Muscle layer of colon (tissue), 2 donors: Measurements from ENCODE around the gene TIMM44.

Experiments
- H3K27ac ChIP-seq: one replicate; pipeline ENCODE4 v1.7.0; 2013; ENCODE audit warnings: low read depth, mild to moderate bottlenecking, low read length, moderate library complexity
- H3K27me3 ChIP-seq, 2 donors: one replicate each; pipeline ENCODE4 v1.7.0; 2013; ENCODE audit warnings: low read length in 2 of 2, mild to moderate bottlenecking in 2 of 2; ENCODE audit not compliant: insufficient read depth in 2 of 2, control insufficient read depth in 1 of 2
- H3K36me3 ChIP-seq: one replicate; pipeline ENCODE4 v1.7.0; 2013; ENCODE audit warnings: mild to moderate bottlenecking, low read length; ENCODE audit not compliant: insufficient read depth
- H3K4me1 ChIP-seq: one replicate; pipeline ENCODE4 v1.7.0; 2013; ENCODE audit warnings: mild to moderate bottlenecking, low read length; ENCODE audit not compliant: insufficient read depth
- H3K4me3 ChIP-seq, 2 donors: one replicate each; pipeline ENCODE4 v1.7.0; 2013; ENCODE audit warnings: low read length in 2 of 2, low read depth in 1 of 2, mild to moderate bottlenecking in 1 of 2, moderate library complexity in 1 of 2
- H3K9ac ChIP-seq: one replicate; pipeline ENCODE4 v1.7.0; 2013; ENCODE audit warnings: low read length
- H3K9me3 ChIP-seq: one replicate; pipeline ENCODE4 v1.7.0; 2013; ENCODE audit warnings: mild to moderate bottlenecking, low read length
- donor health status: abdominal sarcoma.
- donor health status: Adenocarcinoma of cecum.

TIMM44 gene

GRCh38 chr19:7973883-7974282, 30.4 kb upstream of the TIMM44 start:
- Histone ChIP-seq H3K4me1 (peaks cover 11% of the 10 kb centered on the region), H3K9ac (no peak overlapping the region), H3K4me3 (no peak overlapping the region), H3K9me3 (no peaks in the 10 kb centered on the region), H3K36me3 (peaks cover 48% of the 10 kb centered on the region), H3K27ac (no peak overlapping the region), H3K27me3 (no peaks in the 10 kb centered on the region)

DNA sequence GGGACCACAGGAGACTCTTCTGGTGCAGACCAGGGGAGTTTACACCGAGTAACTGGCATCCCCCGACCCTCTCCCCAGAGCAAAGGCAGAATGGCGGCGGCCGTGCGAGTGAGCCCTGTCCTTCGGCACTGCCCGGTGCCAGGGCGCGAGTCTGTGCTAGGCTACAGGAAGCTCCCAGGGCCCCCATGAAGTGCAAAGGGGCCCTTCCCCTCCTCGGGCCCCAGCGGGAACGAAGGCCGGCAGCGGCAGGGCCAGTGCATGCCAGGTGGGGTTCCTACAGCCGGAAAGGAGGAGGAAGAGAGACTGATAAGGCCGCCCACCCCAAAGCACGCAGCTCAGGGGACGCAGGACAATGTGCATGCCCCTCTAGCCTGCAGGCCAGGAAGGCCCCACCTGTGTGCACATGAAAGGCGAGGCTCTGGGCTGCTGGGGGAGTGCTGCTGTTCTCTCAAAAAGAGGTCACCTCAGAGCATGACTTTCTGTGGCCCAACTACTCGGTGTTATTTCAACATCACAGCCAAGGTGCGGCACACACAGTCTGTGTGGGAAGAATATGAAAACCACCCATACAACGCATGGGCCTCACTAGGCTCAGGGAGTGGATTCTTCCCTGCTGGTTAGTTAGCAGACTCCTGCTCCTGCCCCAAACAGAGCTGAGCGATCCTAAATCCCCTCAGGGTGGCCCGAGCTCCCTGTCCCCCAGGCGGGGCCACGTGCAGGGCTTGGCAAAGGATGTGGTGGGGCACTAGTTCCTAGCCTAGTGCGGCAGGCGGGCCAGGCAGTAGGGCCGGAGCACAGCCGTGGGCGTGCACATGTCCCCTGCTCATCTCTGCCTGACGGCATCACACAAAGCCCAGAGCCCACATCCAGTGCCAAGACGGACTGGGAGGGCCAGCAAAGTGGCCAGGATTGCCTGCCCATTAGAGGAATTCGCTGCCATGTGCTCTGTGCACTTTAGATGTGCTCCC, 28.4 kb upstream of the TIMM44 start:
- H3K4me3 ChIP-seq, result no peak overlapping the region
- H3K9me3 ChIP-seq, result no peaks in the 10 kb centered on the region
- no peak overlapping the region for H3K9ac ChIP-seq
- no peak overlapping the region for H3K27ac ChIP-seq
- no peaks in the 10 kb centered on the region for H3K4me1 ChIP-seq
- peaks cover 50% of the 10 kb centered on the region for H3K36me3 ChIP-seq
- no peaks in the 10 kb centered on the region for H3K27me3 ChIP-seq

DNA sequence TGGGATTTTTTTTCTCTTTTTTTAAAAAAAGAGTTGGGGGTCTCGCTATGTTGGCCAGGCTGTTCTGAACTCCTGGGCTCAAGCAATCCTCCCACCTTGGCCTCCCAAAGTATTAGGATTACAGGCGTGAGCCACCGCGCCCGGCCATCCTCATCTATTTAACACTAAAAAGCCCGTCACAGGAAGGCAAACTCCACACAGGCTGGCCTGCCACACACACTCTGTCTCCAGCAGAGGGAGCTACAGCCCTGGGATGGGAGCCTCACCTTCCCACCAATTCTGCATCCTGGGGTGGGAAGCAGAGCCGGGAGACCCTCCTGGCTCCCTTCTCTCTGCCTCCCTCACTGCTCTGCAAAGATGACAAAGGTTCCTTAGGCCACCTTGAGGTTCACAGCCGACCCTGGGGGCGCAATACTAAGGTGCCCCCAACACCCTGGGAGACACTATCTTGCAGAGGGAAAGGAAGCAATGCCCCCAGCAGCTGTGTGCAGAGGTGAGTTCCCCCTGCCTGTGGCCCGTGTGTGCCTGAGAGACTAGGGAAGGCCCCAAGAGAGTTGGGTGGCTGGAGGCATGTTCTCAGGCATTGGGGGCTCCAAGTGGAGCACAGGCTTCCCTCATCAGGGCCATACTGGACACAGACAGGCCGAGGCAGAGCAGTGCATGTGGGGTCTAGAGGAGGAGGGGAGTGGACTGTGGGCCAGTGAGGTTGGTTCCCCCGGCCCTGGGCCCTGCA, 27.4 kb upstream of the TIMM44 start:
- H3K36me3 ChIP-seq, result peaks cover 58% of the 10 kb centered on the region
- H3K9me3 ChIP-seq, result no peaks in the 10 kb centered on the region
- no peaks in the 10 kb centered on the region for H3K4me1 ChIP-seq
- no peak overlapping the region for H3K27ac ChIP-seq
- H3K27me3 ChIP-seq, result no peaks in the 10 kb centered on the region
- H3K4me3 ChIP-seq, result no peak overlapping the region
- no peak overlapping the region for H3K9ac ChIP-seq

GRCh38 chr19:7969555-7969939, 26.1 kb upstream of the TIMM44 start:
- Histone ChIP-seq H3K9ac (no peak overlapping the region), H3K36me3 (peaks cover 63% of the 10 kb centered on the region), H3K4me1 (no peaks in the 10 kb centered on the region), H3K4me3 (no peak overlapping the region), H3K27ac (no peak overlapping the region), H3K27me3 (no peaks in the 10 kb centered on the region), H3K9me3 (no peaks in the 10 kb centered on the region)

DNA sequence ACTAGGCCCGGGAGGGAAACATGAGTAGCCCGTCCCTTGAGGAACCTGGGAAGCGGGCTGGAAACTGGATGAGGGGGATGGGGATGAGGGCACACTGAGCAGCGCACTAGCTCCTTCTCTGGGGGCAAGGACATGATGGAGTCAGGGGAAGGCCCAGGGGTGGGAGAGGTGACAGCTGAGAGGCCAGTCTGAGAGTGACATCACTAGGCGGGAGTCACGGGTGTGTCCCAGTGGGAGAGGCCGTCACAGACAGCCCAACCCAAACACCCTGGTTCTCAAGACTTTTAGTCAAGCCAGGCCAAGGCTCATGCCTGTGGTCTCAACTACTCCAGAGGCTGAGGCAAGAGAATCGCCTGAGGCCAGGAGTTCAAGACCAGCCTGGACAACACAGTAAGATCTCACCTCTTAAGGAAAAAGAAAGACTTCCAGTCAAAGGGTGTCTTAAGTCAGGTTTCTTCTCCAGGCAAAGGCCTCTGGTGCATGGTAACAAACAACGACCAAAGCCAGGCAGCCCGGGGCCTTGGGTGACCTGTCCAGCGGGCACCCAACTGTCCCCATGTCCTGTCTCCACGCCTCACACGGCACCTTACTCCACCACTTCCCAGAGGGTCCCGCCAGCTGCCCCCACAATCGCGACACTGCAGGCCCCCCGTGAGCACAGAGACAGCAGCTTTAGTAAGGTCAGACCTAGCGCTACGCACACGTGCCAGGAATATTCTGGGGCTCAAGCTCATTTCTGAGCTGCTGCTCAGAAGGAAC, 25.5 kb upstream of the TIMM44 start:
- Histone ChIP-seq H3K27ac (no peak overlapping the region), H3K9me3 (no peaks in the 10 kb centered on the region), H3K4me3 (no peak overlapping the region), H3K27me3 (no peaks in the 10 kb centered on the region), H3K4me1 (no peaks in the 10 kb centered on the region), H3K9ac (no peak overlapping the region), H3K36me3 (peaks cover 66% of the 10 kb centered on the region)

DNA sequence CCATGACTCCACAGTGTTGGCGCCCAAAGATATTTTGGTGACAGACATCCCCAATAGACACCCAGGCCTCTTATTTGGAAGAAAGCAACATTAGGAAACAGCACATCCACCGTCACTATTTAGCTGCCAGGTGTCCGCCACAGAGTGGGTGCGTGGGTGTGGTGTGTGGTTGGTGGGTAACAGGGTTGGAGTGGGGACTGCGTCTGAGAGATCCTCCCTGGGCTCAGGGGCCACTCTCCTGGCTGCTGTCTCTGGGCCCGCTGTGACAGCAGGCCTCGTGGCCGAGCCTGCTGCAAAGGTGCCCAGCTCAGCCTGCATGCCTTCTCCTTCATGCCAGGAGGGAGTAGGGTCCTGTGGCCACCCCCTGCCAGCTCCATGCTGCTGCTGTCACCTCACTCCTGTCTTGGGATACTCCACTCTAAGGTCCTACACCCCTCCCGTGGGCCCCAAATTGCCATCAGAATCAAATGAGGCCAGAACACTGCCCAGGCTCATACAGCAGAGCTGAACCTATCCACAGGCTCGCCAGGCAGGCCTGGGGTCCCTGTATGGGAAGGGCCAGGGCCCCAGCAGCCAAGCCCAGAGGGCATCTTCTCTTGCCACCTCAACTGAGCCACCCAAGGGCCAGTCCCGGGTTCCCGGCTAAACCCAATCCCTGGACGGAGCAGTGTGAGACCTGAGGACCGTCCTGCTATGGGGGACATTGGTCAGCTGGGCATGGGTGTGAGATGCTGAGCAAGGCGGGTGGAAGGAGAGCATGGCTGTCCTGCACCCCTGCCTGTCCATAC, 24.7 kb upstream of the TIMM44 start:
- Histone ChIP-seq H3K36me3 (peaks cover 67% of the 10 kb centered on the region), H3K9me3 (no peaks in the 10 kb centered on the region), H3K4me1 (no peaks in the 10 kb centered on the region), H3K27ac (no peak overlapping the region), H3K9ac (no peak overlapping the region), H3K27me3 (no peaks in the 10 kb centered on the region), H3K4me3 (no peak overlapping the region)

DNA sequence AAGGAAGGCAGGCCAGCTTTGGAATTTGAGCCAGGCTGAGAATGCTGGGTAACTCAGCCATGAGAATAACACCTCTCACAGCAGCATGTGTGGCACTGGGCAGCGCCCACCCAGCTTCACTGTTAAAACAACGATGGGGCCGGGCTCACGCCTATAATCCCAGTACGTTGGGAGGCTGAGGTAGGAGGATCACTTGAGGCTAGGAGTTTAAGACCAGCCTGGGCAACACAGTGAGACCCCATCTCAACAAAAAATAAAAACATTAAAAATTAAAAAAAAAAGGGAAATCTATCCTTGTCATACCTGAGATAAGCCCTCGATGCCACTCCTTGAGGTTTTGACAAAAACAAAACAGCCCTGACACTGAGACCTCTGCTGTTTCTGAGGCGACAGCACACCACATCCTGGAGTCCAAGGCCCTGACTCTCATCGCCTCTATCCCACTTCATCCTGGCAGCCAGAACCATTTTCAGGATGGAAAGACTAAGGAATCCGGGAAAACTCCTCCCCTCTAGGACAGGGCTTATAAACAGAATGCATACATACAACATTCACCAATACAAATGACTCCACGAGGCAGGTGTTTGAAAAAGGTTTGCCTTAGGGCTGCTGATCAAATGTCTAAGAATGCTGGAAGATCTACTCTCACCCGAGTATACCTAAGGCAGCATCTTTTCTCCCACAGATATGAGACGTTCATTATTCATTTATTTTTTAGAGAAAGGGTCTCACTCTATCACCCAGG, 22.6 kb upstream of the TIMM44 start:
- H3K9me3 ChIP-seq, result no peaks in the 10 kb centered on the region
- H3K27me3 ChIP-seq, result no peaks in the 10 kb centered on the region
- no peak overlapping the region for H3K9ac ChIP-seq
- no peak overlapping the region for H3K4me3 ChIP-seq
- peaks cover 65% of the 10 kb centered on the region for H3K36me3 ChIP-seq
- H3K4me1 ChIP-seq, result no peaks in the 10 kb centered on the region
- H3K27ac ChIP-seq, result no peak overlapping the region

- no peak overlapping the region for H3K4me3 ChIP-seq
- no peak overlapping the region for H3K9ac ChIP-seq
- H3K27ac ChIP-seq, result no peak overlapping the region
- H3K27me3 ChIP-seq, result no peaks in the 10 kb centered on the region
- no peaks in the 10 kb centered on the region for H3K9me3 ChIP-seq
- H3K4me1 ChIP-seq, result no peaks in the 10 kb centered on the region
- peaks cover 71% of the 10 kb centered on the region for H3K36me3 ChIP-seq
These were observed 21.9 kb upstream of the TIMM44 start for GRCh38 chr19:7965259-7965841.

- H3K9ac ChIP-seq, result no peak overlapping the region
- H3K27ac ChIP-seq, result no peak overlapping the region
- H3K9me3 ChIP-seq, result no peaks in the 10 kb centered on the region
- no peaks in the 10 kb centered on the region for H3K4me1 ChIP-seq
- H3K36me3 ChIP-seq, result peaks cover 62% of the 10 kb centered on the region
- no peak overlapping the region for H3K4me3 ChIP-seq
- no peaks in the 10 kb centered on the region for H3K27me3 ChIP-seq
These were observed 20.1 kb upstream of the TIMM44 start for GRCh38 chr19:7963566-7963965.

GRCh38 chr19:7962644-7963268, 19.3 kb upstream of the TIMM44 start:
- Histone ChIP-seq H3K27me3 (no peaks in the 10 kb centered on the region), H3K4me1 (no peaks in the 10 kb centered on the region), H3K9ac (no peak overlapping the region), H3K9me3 (no peaks in the 10 kb centered on the region), H3K27ac (no peak overlapping the region), H3K36me3 (peaks cover 61% of the 10 kb centered on the region), H3K4me3 (no peak overlapping the region)
